ENCODE measurements around the gene KCNH2.

KCNH2 gene

DNA sequence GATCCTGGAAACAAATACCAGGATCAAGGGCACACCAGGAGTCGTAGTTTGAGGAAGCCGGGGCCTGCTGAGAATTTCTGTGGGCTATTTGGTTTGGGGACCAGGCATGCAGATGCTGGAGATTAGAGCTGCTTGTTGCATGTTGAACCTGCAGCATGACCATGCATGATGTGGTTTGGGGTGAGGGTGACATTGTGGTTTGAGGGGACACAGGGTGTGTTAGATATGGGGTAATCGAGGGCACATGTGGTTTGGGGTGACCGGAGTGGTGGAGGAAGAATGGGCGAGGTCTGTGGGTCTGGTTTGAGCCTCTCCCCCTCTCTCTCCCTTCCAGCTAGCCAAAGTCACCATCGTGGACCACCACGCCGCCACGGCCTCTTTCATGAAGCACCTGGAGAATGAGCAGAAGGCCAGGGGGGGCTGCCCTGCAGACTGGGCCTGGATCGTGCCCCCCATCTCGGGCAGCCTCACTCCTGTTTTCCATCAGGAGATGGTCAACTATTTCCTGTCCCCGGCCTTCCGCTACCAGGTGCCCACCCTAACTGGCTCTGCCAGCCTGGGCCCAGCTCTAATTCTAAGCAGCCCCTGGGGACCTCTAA is 22.9 kb upstream of the KCNH2 start:
- no peak overlapping the region for H3K9ac ChIP-seq (ENCODE audit: low read depth, low read length)
- no peaks in the 10 kb centered on the region for H3K4me1 ChIP-seq (ENCODE audit: insufficient read depth, low read length)
- H3K27me3 ChIP-seq (ENCODE audit: insufficient read depth, low read length): no peaks in the 10 kb centered on the region
- H3K36me3 ChIP-seq (ENCODE audit: insufficient read depth, low read depth, low read length): no peaks in the 10 kb centered on the region
- no peaks in the 10 kb centered on the region for H3K9me3 ChIP-seq (ENCODE audit: insufficient read depth, low read depth, low read length)
- H3K27ac ChIP-seq (ENCODE audit: low read length): no peak overlapping the region
- no peak overlapping the region for H3K4me3 ChIP-seq (ENCODE audit: low read length)

DNA sequence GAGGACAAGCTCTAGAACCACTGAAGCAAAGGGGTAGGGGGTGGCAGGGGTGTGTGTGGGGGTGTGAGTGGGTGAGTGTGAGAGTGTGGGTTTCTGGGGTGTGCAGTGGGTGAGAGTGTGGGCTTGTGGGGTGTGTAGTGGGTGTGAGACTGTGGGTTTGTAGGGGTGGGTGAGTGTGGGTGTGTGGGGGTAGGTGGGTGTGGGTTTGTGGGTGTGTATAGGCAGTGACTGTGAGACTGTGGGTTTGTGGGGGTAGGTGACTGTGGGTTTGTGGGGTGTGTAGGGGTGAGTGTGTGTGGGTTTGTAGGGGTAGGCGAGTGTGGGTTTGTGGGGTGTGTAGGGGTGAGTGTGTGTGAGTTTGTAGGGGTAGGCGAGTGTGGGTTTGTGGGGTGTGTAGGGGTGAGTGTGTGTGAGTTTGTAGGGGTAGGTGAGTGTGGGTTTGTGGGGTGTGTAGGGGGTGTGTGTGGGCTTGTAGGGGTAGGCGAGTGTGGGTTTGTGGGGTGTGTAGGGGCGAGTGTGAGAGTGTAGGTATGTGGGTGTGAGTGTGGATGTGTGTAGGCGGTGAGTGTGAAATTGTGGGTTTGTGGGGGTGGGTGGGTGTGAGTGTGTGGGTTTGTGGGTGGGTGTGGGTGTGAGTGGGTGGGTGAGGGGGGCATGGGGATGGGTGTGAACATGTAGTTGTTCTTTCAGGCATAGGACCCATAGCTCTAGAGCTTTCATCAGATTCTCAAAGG is 21.5 kb upstream of the KCNH2 start:
- Histone ChIP-seq H3K36me3 (ENCODE audit: insufficient read depth, low read depth, low read length) (no peaks in the 10 kb centered on the region), H3K4me3 (ENCODE audit: low read length) (no peak overlapping the region), H3K4me1 (ENCODE audit: insufficient read depth, low read length) (no peaks in the 10 kb centered on the region), H3K9me3 (ENCODE audit: insufficient read depth, low read depth, low read length) (no peaks in the 10 kb centered on the region), H3K27ac (ENCODE audit: low read length) (no peak overlapping the region), H3K9ac (ENCODE audit: low read depth, low read length) (no peak overlapping the region), H3K27me3 (ENCODE audit: insufficient read depth, low read length) (no peaks in the 10 kb centered on the region)

DNA sequence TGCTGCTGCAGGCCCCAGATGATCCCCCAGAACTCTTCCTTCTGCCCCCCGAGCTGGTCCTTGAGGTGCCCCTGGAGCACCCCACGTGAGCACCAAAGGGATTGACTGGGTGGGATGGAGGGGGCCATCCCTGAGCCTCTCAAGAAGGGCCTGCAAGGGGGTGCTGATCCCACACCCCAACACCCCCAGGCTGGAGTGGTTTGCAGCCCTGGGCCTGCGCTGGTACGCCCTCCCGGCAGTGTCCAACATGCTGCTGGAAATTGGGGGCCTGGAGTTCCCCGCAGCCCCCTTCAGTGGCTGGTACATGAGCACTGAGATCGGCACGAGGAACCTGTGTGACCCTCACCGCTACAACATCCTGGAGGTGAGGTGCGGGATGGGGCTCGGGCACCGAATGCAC is 20.9 kb upstream of the KCNH2 start:
- Histone ChIP-seq H3K9ac (ENCODE audit: low read depth, low read length) (no peak overlapping the region), H3K9me3 (ENCODE audit: insufficient read depth, low read depth, low read length) (no peaks in the 10 kb centered on the region), H3K27ac (ENCODE audit: low read length) (no peak overlapping the region), H3K36me3 (ENCODE audit: insufficient read depth, low read depth, low read length) (no peaks in the 10 kb centered on the region), H3K27me3 (ENCODE audit: insufficient read depth, low read length) (no peaks in the 10 kb centered on the region), H3K4me1 (ENCODE audit: insufficient read depth, low read length) (no peaks in the 10 kb centered on the region), H3K4me3 (ENCODE audit: low read length) (no peak overlapping the region)

GRCh38 chr7:150998341-150998740 is 20.2 kb upstream of the KCNH2 start:
- H3K9me3 ChIP-seq (ENCODE audit: insufficient read depth, low read depth, low read length): no peaks in the 10 kb centered on the region

GRCh38 chr7:150997817-150998216 is 19.7 kb upstream of the KCNH2 start:
- Histone ChIP-seq H3K9me3 (ENCODE audit: insufficient read depth, low read depth, low read length) (no peaks in the 10 kb centered on the region), H3K4me1 (ENCODE audit: insufficient read depth, low read length) (no peaks in the 10 kb centered on the region; the same call in 1 of the 2 replicates), H3K4me3 (ENCODE audit: low read length) (no peak overlapping the region), H3K27ac (ENCODE audit: low read length) (no peak overlapping the region), H3K9ac (ENCODE audit: low read depth, low read length) (no peak overlapping the region), H3K36me3 (ENCODE audit: insufficient read depth, low read depth, low read length) (no peaks in the 10 kb centered on the region), H3K27me3 (ENCODE audit: insufficient read depth, low read length) (no peaks in the 10 kb centered on the region)

More at GRCh38 chr7:150998341-150998740, 20.2 kb upstream of the KCNH2 start:
- Histone ChIP-seq H3K36me3 (ENCODE audit: insufficient read depth, low read depth, low read length) (no peaks in the 10 kb centered on the region), H3K27ac (ENCODE audit: low read length) (no peak overlapping the region), H3K4me3 (ENCODE audit: low read length) (no peak overlapping the region), H3K9ac (ENCODE audit: low read depth, low read length) (no peak overlapping the region), H3K27me3 (ENCODE audit: insufficient read depth, low read length) (no peaks in the 10 kb centered on the region), H3K4me1 (ENCODE audit: insufficient read depth, low read length) (no peaks in the 10 kb centered on the region; the same call in 1 of the 2 replicates)

DNA sequence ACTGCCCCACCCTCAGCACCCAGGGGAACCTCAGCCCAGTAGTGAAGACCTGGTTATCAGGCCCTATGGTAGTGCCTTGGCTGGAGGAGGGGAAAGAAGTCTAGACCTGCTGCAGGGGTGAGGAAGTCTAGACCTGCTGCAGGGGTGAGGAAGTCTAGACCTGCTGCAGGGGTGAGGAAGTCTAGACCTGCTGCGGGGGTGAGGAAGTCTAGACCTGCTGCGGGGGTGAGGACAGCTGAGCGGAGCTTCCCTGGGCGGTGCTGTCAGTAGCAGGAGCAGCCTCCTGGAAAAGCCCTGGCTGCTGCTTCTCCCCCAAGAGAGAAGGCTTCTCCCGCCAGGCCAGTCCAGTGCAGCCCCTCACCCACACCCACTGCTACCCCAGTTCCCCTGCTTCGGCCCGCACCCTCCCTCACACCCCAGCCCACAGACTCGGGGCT is 19.0 kb upstream of the KCNH2 start:
- no peaks in the 10 kb centered on the region for H3K9me3 ChIP-seq (ENCODE audit: insufficient read depth, low read depth, low read length)
- no peaks in the 10 kb centered on the region; the same call in 1 of the 2 replicates for H3K4me1 ChIP-seq (ENCODE audit: insufficient read depth, low read length)
- no peak overlapping the region for H3K27ac ChIP-seq (ENCODE audit: low read length)
- H3K27me3 ChIP-seq (ENCODE audit: insufficient read depth, low read length): no peaks in the 10 kb centered on the region
- H3K36me3 ChIP-seq (ENCODE audit: insufficient read depth, low read depth, low read length): no peaks in the 10 kb centered on the region
- H3K4me3 ChIP-seq (ENCODE audit: low read length): no peak overlapping the region
- H3K9ac ChIP-seq (ENCODE audit: low read depth, low read length): no peak overlapping the region

- Histone ChIP-seq H3K4me1 (ENCODE audit: insufficient read depth, low read length) (no peaks in the 10 kb centered on the region; the same call in 1 of the 2 replicates), H3K36me3 (ENCODE audit: insufficient read depth, low read depth, low read length) (no peaks in the 10 kb centered on the region), H3K27me3 (ENCODE audit: insufficient read depth, low read length) (no peaks in the 10 kb centered on the region), H3K9me3 (ENCODE audit: insufficient read depth, low read depth, low read length) (no peaks in the 10 kb centered on the region; the same call in 1 of the 2 replicates), H3K4me3 (ENCODE audit: low read length) (no peak overlapping the region), H3K9ac (ENCODE audit: low read depth, low read length) (no peak overlapping the region), H3K27ac (ENCODE audit: low read length) (no peak overlapping the region)
These were observed 18.4 kb upstream of the KCNH2 start for GRCh38 chr7:150996376-150997074.

GRCh38 chr7:150994838-150995510 is 16.9 kb upstream of the KCNH2 start:
- H3K9me3 ChIP-seq (ENCODE audit: insufficient read depth, low read depth, low read length): peaks cover 7% of the 10 kb centered on the region; the same call in 1 of the 2 replicates
- no peaks in the 10 kb centered on the region for H3K36me3 ChIP-seq (ENCODE audit: insufficient read depth, low read depth, low read length)
- H3K9ac ChIP-seq (ENCODE audit: low read depth, low read length): no peak overlapping the region
- H3K4me3 ChIP-seq (ENCODE audit: low read length): no peak overlapping the region
- no peaks in the 10 kb centered on the region; the same call in 1 of the 2 replicates for H3K4me1 ChIP-seq (ENCODE audit: insufficient read depth, low read length)
- no peak overlapping the region for H3K27ac ChIP-seq (ENCODE audit: low read length)
- no peaks in the 10 kb centered on the region for H3K27me3 ChIP-seq (ENCODE audit: insufficient read depth, low read length)

DNA sequence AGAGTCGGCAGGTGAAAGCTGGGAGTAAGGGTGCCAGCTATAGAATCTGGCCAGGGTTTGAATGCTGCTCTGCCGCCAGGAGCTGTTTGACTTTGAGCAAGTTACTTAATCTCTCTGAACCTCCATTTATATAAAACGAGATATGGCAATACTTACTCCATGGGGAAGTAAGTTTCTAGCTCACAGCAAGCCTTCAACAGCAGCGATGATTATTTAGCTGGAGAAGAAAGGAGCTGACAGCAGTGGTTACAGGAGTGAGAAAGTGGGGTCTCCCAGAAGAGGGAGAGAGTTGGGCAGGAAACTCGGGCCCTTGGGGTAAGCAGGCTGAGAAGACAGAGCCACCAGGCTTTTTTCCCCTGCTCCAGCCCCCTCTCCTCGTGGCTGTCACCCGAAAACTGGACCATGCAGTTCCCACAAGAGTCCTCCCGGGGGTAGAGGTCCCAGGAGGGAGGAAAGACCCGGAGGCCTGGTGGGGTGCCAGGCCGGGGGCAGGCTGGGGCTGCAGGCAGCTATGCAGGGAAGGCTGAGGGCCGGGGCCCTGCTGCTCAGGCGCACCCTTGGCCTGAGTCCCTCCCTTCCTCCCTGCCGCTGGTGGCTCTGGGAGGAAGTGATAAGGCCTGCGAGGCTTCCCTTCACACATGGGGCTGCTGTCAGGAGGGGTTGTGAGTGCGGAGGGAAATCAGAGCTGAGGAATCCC is 16.2 kb upstream of the KCNH2 start:
- Histone ChIP-seq H3K9me3 (ENCODE audit: insufficient read depth, low read depth, low read length) (peaks cover 7% of the 10 kb centered on the region; the same call in 1 of the 2 replicates), H3K27me3 (ENCODE audit: insufficient read depth, low read length) (no peaks in the 10 kb centered on the region), H3K4me3 (ENCODE audit: low read length) (no peak overlapping the region), H3K36me3 (ENCODE audit: insufficient read depth, low read depth, low read length) (no peaks in the 10 kb centered on the region), H3K9ac (ENCODE audit: low read depth, low read length) (no peak overlapping the region), H3K4me1 (ENCODE audit: insufficient read depth, low read length) (peaks cover under 1% of the 10 kb centered on the region; the same call in 1 of the 2 replicates), H3K27ac (ENCODE audit: low read length) (no peak overlapping the region)

GRCh38 chr7:150993511-150993910 is 15.4 kb upstream of the KCNH2 start:
- H3K4me1 ChIP-seq (ENCODE audit: insufficient read depth, low read length): peaks cover 3% of the 10 kb centered on the region; the same call in 1 of the 2 replicates

GRCh38 chr7:150992833-150993302 is 14.7 kb upstream of the KCNH2 start:
- Histone ChIP-seq H3K9me3 (ENCODE audit: insufficient read depth, low read depth, low read length) (peaks cover 7% of the 10 kb centered on the region; the same call in 1 of the 2 replicates), H3K27ac (ENCODE audit: low read length) (no peak overlapping the region), H3K36me3 (ENCODE audit: insufficient read depth, low read depth, low read length) (no peaks in the 10 kb centered on the region), H3K9ac (ENCODE audit: low read depth, low read length) (no peak overlapping the region), H3K27me3 (ENCODE audit: insufficient read depth, low read length) (peaks cover 5% of the 10 kb centered on the region), H3K4me3 (ENCODE audit: low read length) (no peak overlapping the region), H3K4me1 (ENCODE audit: insufficient read depth, low read length) (peaks cover 3% of the 10 kb centered on the region; the same call in 1 of the 2 replicates)

More at GRCh38 chr7:150993511-150993910, 15.4 kb upstream of the KCNH2 start:
- no peaks in the 10 kb centered on the region for H3K36me3 ChIP-seq (ENCODE audit: insufficient read depth, low read depth, low read length)
- no peaks in the 10 kb centered on the region for H3K27me3 ChIP-seq (ENCODE audit: insufficient read depth, low read length)
- H3K9me3 ChIP-seq (ENCODE audit: insufficient read depth, low read depth, low read length): peaks cover 7% of the 10 kb centered on the region; the same call in 1 of the 2 replicates
- no peak overlapping the region for H3K9ac ChIP-seq (ENCODE audit: low read depth, low read length)
- H3K27ac ChIP-seq (ENCODE audit: low read length): no peak overlapping the region
- H3K4me3 ChIP-seq (ENCODE audit: low read length): no peak overlapping the region
